GM23338 (cell line): ENCODE measurements around the gene TMEM87B.
"Not testable (repeated sequence)": the region's sequence is repeated elsewhere in the genome, so short reads cannot be mapped to it uniquely, and the experiment has no call there.

Experiments
- CREB1 ChIP-seq: fragments of 250-450 bp; sonication (Bioruptor Pico); IDR thresholded peaks from 2 replicates; pipeline ENCODE4 v1.5.0; 2020; ENCODE audit warnings: low read depth, mild to moderate bottlenecking, moderate library complexity
- CTCF ChIP-seq, 2 experiments: fragments of 200-600 bp in 1 of 2; sonication (generic) in 1 of 2; conservative IDR thresholded peaks; 2 replicates each; pipeline versions ENCODE4 v1.5.1 to v1.6.1; 2016 to 2017; ENCODE audit warnings: antibody characterized with exemption in 2 of 2, low read depth in 2 of 2, mild to moderate bottlenecking in 2 of 2, moderate library complexity in 1 of 2
- EZH2 ChIP-seq: fragments of 200-600 bp; sonication (generic); IDR thresholded peaks from one replicate; pipeline ENCODE4 v1.8.0; 2017; ENCODE audit warnings: antibody characterized with exemption, mild to moderate bottlenecking, low read depth; ENCODE audit not compliant: unreplicated experiment
- EZH2phosphoT487 ChIP-seq: fragments of 200-600 bp; sonication (generic); IDR thresholded peaks from one replicate; pipeline ENCODE4 v1.8.1; 2018; ENCODE audit warnings: antibody characterized with exemption; ENCODE audit not compliant: unreplicated experiment
- POLR2AphosphoS5 ChIP-seq: IDR thresholded peaks from 2 replicates; pipeline ENCODE4 v1.6.1; 2016; ENCODE audit warnings: antibody characterized with exemption, low read depth
- REST ChIP-seq: IDR thresholded peaks from one replicate; pipeline ENCODE4 v1.6.1; 2018; ENCODE audit warnings: antibody characterized with exemption; ENCODE audit not compliant: unreplicated experiment
- STAT1 ChIP-seq: IDR thresholded peaks from one replicate; pipeline ENCODE4 v1.6.1; 2016; ENCODE audit warnings: antibody characterized with exemption; ENCODE audit not compliant: unreplicated experiment

- TF ChIP-seq CTCF (conservative IDR thresholded peaks at IDR 0.05; ENCODE audit: low read depth in 2 of 2); REST; POLR2AphosphoS5; EZH2phosphoT487; EZH2; CREB1 (CRISPR knock-in tag); STAT1: not testable (repeated sequence)
Observed at GRCh38 chr2:112039556-112039955, 15.5 kb upstream of the TMEM87B start.
